Neutrophil (primary cell): ENCODE data around the gene NLGN4X.

Source experiments
- H3K27ac ChIP-seq: fragments of 200-600 bp; sonication (generic); 2 replicates; pipeline ENCODE4 v1.5.1; 2016; ENCODE audit warnings: mild to moderate bottlenecking, moderate library complexity
- H3K27me3 ChIP-seq: fragments of 200-600 bp; sonication (generic); 2 replicates; pipeline ENCODE4 v1.6.0; 2016; ENCODE audit warnings: mild to moderate bottlenecking
- H3K36me3 ChIP-seq: fragments of 200-600 bp; sonication (generic); 2 replicates; pipeline ENCODE4 v1.5.1; 2017
- H3K4me1 ChIP-seq, 2 experiments: fragments of 200-600 bp in 1 of 2; sonication (generic) in 1 of 2; 1 replicate in 1 of 2; 2 replicates in 1 of 2; pipeline versions ENCODE4 v1.5.1 to v1.6.1; 2013 to 2016; ENCODE audit warnings: low read depth in 1 of 2, low read length in 1 of 2, mild to moderate bottlenecking in 1 of 2, moderate library complexity in 1 of 2; ENCODE audit not compliant: control insufficient read depth in 1 of 2, insufficient read depth in 1 of 2
- H3K4me3 ChIP-seq, 2 experiments: fragments of 200-600 bp in 1 of 2; sonication (generic) in 1 of 2; 1 replicate in 1 of 2; 2 replicates in 1 of 2; pipeline ENCODE4 v1.5.1; 2013 to 2016; ENCODE audit warnings: low read depth in 1 of 2, low read length in 1 of 2, mild to moderate bottlenecking in 1 of 2, moderate library complexity in 1 of 2
- H3K9me3 ChIP-seq: fragments of 200-600 bp; sonication (generic); 2 replicates; pipeline ENCODE4 v1.5.1; 2016
- CTCF ChIP-seq: fragments of 200-600 bp; sonication (generic); IDR thresholded peaks from 2 replicates; pipeline ENCODE4 v1.5.1; 2016; ENCODE audit warnings: antibody characterized with exemption

The NLGN4X gene

GRCh38 chrX:5870238-5870637, 358.4 kb downstream of the NLGN4X start:
- Histone ChIP-seq H3K27me3 (no peaks in the 10 kb centered on the region), H3K36me3 (no peaks in the 10 kb centered on the region), H3K9me3 (no peaks in the 10 kb centered on the region), H3K4me3 (no peak overlapping the region), H3K4me1 (no peaks in the 10 kb centered on the region), H3K27ac (no peak overlapping the region)
- no peak for TF ChIP-seq CTCF

- H3K9me3 ChIP-seq: no peaks in the 10 kb centered on the region
- no peak overlapping the region for H3K27ac ChIP-seq
- no peaks in the 10 kb centered on the region for H3K4me1 ChIP-seq
- no peaks in the 10 kb centered on the region for H3K36me3 ChIP-seq
- H3K27me3 ChIP-seq: no peaks in the 10 kb centered on the region
- no peak for TF ChIP-seq CTCF
- no peak overlapping the region for H3K4me3 ChIP-seq
These were observed 358.9 kb downstream of the NLGN4X start for GRCh38 chrX:5869786-5870185.

GRCh38 chrX:5867778-5868177, 360.9 kb downstream of the NLGN4X start:
- Histone ChIP-seq H3K4me3 (no peak overlapping the region), H3K9me3 (no peaks in the 10 kb centered on the region), H3K27ac (no peak overlapping the region), H3K4me1 (no peaks in the 10 kb centered on the region), H3K27me3 (no peaks in the 10 kb centered on the region), H3K36me3 (no peaks in the 10 kb centered on the region)
- TF ChIP-seq CTCF: no peak

- H3K9me3 ChIP-seq: no peaks in the 10 kb centered on the region
- no peaks in the 10 kb centered on the region for H3K27me3 ChIP-seq
- no peak overlapping the region for H3K4me3 ChIP-seq
- no peak for TF ChIP-seq CTCF
- H3K36me3 ChIP-seq: no peaks in the 10 kb centered on the region
- H3K4me1 ChIP-seq: no peaks in the 10 kb centered on the region
- no peak overlapping the region for H3K27ac ChIP-seq
These were observed 371.4 kb downstream of the NLGN4X start for GRCh38 chrX:5857232-5857631.

GRCh38 chrX:5852941-5853340, 375.7 kb downstream of the NLGN4X start:
- H3K4me1 ChIP-seq: no peaks in the 10 kb centered on the region
- H3K9me3 ChIP-seq: no peaks in the 10 kb centered on the region
- no peak overlapping the region for H3K27ac ChIP-seq
- no peaks in the 10 kb centered on the region for H3K27me3 ChIP-seq
- no peak for TF ChIP-seq CTCF
- H3K4me3 ChIP-seq: no peak overlapping the region
- H3K36me3 ChIP-seq: no peaks in the 10 kb centered on the region

- Histone ChIP-seq H3K4me3 (no peak overlapping the region), H3K27ac (no peak overlapping the region), H3K9me3 (no peaks in the 10 kb centered on the region), H3K27me3 (no peaks in the 10 kb centered on the region), H3K4me1 (no peaks in the 10 kb centered on the region), H3K36me3 (no peaks in the 10 kb centered on the region)
- TF ChIP-seq CTCF: no peak
These were observed 386.1 kb downstream of the NLGN4X start for GRCh38 chrX:5842601-5843000.
